OCI-LY7 (cell line): ENCODE data around the gene EVI5L.

Source experiments
- CTCF ChIP-seq: fragments of 200-600 bp; sonication (generic); conservative IDR thresholded peaks from 2 replicates; pipeline ENCODE4 v1.5.1; 2014; ENCODE audit warnings: mild to moderate bottlenecking, antibody characterized with exemption, low read length, moderate library complexity, mixed read lengths
- EZH2phosphoT487 ChIP-seq: fragments of 200-600 bp; sonication (generic); IDR thresholded peaks from 2 replicates; pipeline ENCODE4 v1.6.1; 2018; ENCODE audit warnings: low read depth, borderline replicate concordance, mild to moderate bottlenecking, mixed run types, antibody characterized with exemption, low read length, moderate library complexity, mixed read lengths

DNA sequence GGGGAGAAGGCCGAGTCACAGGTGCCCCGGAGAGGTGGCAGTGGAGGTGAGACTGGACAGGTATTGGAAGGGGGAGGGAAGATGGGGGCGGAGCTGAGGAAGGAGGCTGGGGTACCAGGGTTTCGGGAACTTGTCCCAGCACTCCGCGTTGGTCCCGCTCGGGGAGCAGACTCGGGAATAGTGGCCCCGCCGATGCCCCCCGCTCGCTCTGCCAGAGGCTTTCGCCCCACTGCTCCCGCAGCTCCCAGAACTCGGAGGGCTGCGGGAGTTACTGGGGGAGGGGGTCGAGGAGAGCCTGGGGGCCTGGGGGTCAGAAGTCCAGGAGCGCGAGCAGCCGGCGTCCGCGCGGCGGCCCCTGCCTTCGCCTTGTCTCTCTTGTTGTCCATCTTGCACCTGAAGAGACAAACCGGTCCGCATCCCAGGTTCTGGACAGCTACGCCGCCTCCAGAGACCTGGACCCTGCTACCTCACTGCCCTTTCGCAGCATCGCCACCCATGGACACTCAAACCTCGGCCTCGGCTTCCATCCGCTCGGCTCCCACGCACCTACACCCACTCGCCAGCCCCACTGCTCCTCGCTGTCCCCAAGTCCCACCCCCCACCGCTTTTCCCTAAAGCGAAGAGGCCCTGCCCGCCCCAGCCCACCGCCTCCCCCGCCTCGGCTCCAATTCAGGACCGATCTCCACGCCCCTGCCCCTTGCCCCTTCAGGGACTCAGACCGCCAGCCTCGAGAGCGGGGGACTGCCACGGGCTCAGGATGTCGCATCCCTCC is 43.5 kb downstream of the EVI5L start:
- TF ChIP-seq CTCF, result no peak
- no peak for TF ChIP-seq EZH2phosphoT487
